ENCODE results near the gene ZBTB12.
"Not testable (repeated sequence)": the region's sequence is repeated elsewhere in the genome, so short reads cannot be mapped to it uniquely, and the experiment has no call there.

ZBTB12 gene

GRCh38 chr6:31920811-31921210 is 18.9 kb upstream of the ZBTB12 start:
- DNase-seq (ENCODE audit: low read depth in 1 of 2, low spot score in 1 of 2), result no peak

- no peak for DNase-seq (ENCODE audit: low read depth in 1 of 2, low spot score in 1 of 2)
These were observed 17.9 kb upstream of the ZBTB12 start for GRCh38 chr6:31919624-31920303.

GRCh38 chr6:31918069-31918720 is 16.3 kb upstream of the ZBTB12 start:
- DNase-seq (ENCODE audit: low read depth in 1 of 2, low spot score in 1 of 2), result no peak

GRCh38 chr6:31915756-31916155 is 13.9 kb upstream of the ZBTB12 start:
- no peak for DNase-seq (ENCODE audit: low read depth in 1 of 2, low spot score in 1 of 2)

DNA sequence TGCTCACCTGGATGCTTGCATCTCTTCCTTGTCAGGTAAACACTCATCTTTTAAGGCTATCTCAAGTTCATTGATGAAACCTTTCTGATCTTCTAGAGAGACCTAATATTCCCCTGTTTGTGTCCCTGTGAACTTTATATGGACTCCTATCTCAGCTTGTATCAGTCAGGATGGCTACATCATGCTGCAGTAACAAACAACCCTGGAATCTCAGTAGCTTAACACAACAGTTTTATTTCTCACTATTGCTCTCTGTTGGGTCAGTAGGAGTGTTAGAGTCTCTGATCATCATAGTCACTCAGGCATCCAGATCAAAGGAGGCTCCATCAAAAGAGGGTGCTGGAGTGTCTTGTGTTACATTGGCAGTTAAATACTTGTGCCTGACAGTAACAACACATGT is 13.5 kb upstream of the ZBTB12 start:
- no peak for DNase-seq (ENCODE audit: low read depth in 1 of 2, low spot score in 1 of 2)

- no peak for DNase-seq (ENCODE audit: low read depth in 1 of 2, low spot score in 1 of 2)
These were observed 10.1 kb upstream of the ZBTB12 start for GRCh38 chr6:31911826-31912585.

- not testable (repeated sequence) for DNase-seq (ENCODE audit: low read depth in 1 of 2, low spot score in 1 of 2)
These were observed 7.4 kb upstream of the ZBTB12 start for GRCh38 chr6:31909298-31909697.

GRCh38 chr6:31908791-31909190 is 6.9 kb upstream of the ZBTB12 start:
- no peak for DNase-seq (ENCODE audit: low read depth in 1 of 2, low spot score in 1 of 2)

DNA sequence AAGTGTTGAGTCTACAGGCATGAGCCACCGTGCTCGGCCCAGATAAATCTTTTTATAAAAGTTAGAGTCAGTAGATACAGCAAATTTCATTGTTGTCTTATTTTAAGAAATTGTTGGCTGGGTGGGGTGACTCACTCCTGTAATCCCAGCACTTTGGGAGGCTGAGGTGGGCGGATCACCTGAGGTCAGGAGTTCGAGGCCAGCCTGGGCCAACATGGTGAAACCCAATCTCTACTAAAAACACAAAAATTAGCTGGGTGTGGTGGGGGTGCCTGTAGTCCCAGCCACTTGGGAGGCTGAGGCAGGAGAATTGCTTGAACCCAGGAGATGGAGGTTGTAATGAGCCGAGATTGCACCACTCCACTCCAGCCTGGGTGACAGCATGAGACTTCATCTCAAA is 6.4 kb upstream of the ZBTB12 start:
- DNase-seq (ENCODE audit: low read depth in 1 of 2, low spot score in 1 of 2), result not testable (repeated sequence)

DNA sequence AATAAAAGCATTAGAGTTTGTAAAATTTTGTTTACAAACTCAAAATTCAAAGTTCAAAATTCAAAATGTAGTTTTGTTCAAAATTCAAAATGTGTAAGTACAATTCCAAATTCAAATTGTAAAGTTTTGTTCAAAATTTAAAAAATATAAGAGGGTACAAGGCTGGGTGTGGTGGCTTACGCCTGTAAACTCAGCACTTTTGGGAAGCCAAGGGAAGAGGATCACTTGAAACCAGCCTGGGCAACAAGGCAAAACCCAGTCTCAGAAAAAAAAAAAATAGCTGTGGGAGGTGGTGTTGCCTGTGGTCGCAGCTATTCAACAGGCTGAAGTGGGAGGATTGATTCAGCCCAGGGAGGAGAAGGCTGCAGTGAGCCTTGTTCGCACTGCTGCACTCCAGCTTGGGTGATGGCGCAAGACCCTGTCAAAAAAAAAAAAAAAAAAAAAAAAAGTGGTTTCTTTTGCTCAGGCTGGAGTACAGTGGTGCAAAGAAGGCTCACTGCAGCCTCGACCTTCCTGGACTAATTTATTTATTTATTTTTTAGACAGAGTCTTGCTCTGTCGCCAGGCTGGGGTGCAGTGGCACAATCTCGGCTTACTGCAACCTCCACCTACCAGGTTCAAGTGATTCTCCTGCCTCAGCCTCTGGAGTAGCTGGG is 5.4 kb upstream of the ZBTB12 start:
- no peak for DNase-seq (ENCODE audit: low read depth in 1 of 2, low spot score in 1 of 2)

- not testable (repeated sequence) for DNase-seq (ENCODE audit: low read depth in 1 of 2, low spot score in 1 of 2)
These were observed 4.8 kb upstream of the ZBTB12 start for GRCh38 chr6:31906727-31907126.

GRCh38 chr6:31906122-31906521 is 4.2 kb upstream of the ZBTB12 start:
- DNase-seq (ENCODE audit: low read depth in 1 of 2, low spot score in 1 of 2), result no peak

DNA sequence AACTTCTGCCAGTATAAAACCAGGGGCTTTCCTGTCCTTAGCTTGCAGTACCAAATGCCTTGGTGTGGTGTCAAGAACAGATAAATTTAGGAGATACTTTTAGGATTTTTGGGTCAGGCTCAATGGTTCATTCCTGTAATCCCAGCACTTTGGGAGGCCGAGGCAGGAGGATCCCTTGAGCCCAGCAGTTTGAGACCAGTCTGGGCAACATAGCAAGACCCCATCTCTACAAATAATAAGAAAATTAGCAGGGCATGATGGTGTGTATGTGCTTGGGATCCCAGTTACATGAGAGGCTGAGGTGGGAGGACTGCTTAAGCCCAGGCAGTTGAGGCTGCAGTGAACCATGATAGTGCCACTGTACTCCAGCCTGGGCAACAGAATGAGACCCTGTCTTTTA is 3.2 kb upstream of the ZBTB12 start:
- no peak for DNase-seq (ENCODE audit: low read depth in 1 of 2, low spot score in 1 of 2)

DNA sequence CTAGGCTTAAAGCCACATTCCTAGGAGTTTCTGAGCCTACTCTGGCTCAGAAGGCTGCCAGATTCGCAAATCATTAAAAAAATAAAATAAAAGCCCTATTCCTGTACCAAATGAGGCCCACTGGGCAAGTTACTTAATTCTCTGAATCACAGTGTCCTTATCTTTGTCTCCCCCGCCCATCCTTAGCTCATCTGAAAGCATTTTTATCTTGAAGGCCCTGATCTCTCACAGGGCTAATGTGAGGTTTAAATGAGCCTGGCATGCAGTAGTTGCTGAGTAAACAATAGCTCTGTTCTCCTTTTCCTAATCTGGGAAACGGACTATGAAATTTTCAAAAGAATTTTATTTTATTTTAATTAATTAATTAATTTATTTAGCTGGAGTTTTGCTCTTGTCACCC is 2.1 kb upstream of the ZBTB12 start:
- DNase-seq (ENCODE audit: low read depth in 1 of 2, low spot score in 1 of 2), result no peak

GRCh38 chr6:31901415-31901952 is 402 bp downstream of the ZBTB12 start:
- DNase-seq (ENCODE audit: low read depth in 1 of 2, low spot score in 1 of 2), result peak; percentile 55 to 62

DNA sequence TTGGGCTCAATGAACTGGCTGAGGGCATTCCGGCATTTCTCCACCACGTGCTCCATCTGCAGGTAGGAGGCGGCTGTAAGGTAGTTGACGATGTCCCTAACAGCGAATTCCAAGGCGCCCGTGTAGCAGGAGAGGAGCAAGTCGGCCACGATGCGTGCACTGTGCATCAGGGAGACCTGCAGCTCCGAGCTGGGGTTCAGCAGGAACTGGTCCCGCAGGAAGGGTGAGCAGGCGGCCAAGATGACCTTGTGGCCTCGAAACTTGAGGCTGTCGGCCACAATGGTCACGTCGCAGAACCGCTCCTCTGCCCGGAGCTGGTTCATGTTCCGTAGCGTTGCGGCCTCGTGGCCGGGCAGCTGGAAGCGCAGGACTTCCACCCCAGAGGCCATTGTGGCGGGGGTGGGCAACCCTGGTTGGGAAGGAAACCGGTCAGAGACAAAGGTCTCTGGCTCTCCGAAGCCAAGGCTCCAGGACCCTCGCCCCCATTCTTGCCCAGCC is 920 bp downstream of the ZBTB12 start:
- no peak for DNase-seq (ENCODE audit: low read depth in 1 of 2, low spot score in 1 of 2)

GRCh38 chr6:31899882-31900722 is 1.8 kb downstream of the ZBTB12 start:
- no peak for DNase-seq (ENCODE audit: low read depth in 1 of 2, low spot score in 1 of 2)

- no peak for DNase-seq (ENCODE audit: low read depth in 1 of 2, low spot score in 1 of 2)
These were observed 2.7 kb downstream of the ZBTB12 start for GRCh38 chr6:31899215-31899614.

- no peak for DNase-seq (ENCODE audit: low read depth in 1 of 2, low spot score in 1 of 2)
These were observed 3.4 kb downstream of the ZBTB12 start for GRCh38 chr6:31898383-31899011.

Measured in activated CD4-positive, alpha-beta T cell treated with anti-CD3 and anti-CD28 coated beads, Interleukin-2, amount 50 U/mL, for 24 hours (primary cell).